Iris pigment epithelial cell (primary cell): ENCODE results near the gene ITPR2.
"Not testable (repeated sequence)": the region's sequence is repeated elsewhere in the genome, so short reads cannot be mapped to it uniquely, and the experiment has no call there.

Experiments
- DNase-seq: peaks from one replicate; pipeline ENCODE4 v3.0.0-alpha.2; 2011; ENCODE audit warnings: low read depth

Gene ITPR2

DNA sequence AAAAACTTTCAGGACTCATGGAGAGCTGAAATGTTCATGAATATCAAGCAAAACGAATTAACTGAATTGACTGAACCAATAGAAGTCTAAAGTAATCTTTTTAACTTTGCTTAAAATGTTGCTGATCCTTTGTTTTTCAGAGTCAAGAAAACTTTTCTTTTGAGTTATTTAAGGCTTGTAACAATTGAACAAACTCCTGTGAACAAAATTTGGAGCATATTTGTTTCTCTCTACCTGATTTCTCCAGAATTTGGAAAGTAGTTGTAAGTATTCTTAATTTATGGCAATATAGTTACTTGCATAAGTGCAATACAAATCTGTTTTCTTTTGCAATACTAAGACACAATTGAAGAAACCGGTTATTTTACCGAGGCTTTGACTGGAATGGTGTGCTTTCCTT, 77.6 kb downstream of the ITPR2 start:
- DNase-seq: not testable (repeated sequence)

GRCh38 chr12:26754148-26754547, 78.8 kb downstream of the ITPR2 start:
- no peak for DNase-seq

DNA sequence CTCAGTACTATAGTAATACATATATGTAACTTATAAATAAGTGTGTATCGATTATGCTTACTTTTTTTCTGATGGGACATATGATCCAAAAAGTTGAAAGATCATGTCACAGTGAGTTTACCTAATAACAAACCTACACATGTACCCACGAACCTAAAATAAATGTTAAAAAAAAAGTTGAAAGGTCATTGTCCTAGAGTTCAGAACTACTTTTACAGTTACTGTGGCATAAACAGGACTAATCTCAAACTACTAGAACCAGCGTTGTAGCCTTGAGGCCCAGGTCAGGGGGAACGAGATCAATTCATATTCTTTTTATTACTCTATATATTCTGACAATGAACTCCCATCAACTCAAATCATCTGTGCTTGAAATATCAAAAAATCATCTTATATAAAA, 81.8 kb downstream of the ITPR2 start:
- no peak for DNase-seq

DNA sequence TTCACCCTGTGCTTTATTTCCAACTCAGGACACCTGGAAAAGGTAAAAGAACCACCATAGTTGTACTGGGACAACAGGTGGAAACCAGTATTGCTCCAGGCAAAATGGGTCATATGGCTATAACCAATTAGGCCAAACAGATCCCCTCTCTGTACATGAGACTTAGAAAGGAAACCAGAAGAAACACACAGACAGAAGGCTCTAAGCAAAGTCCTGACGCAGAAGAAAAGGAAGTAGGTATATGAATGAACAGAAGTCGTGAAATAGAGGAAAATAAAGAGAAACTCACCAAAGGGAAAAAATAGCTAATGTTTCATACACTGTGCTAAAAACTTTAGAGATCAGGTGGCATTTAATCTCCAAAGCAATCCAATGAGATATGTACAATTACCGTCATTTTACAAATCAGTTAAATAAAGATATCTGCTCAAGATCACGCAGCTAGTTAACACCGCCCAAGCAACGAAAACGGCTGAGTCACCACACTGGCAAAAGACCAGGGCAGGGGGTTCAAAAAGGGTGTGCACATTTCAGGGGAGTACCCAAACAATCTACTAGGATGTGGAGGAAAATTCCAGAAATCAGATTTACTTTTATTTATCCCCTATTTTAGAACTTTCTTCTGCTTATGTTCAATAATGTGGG, 82.3 kb downstream of the ITPR2 start:
- no peak for DNase-seq

GRCh38 chr12:26749781-26750180, 83.2 kb downstream of the ITPR2 start:
- no peak for DNase-seq

DNA sequence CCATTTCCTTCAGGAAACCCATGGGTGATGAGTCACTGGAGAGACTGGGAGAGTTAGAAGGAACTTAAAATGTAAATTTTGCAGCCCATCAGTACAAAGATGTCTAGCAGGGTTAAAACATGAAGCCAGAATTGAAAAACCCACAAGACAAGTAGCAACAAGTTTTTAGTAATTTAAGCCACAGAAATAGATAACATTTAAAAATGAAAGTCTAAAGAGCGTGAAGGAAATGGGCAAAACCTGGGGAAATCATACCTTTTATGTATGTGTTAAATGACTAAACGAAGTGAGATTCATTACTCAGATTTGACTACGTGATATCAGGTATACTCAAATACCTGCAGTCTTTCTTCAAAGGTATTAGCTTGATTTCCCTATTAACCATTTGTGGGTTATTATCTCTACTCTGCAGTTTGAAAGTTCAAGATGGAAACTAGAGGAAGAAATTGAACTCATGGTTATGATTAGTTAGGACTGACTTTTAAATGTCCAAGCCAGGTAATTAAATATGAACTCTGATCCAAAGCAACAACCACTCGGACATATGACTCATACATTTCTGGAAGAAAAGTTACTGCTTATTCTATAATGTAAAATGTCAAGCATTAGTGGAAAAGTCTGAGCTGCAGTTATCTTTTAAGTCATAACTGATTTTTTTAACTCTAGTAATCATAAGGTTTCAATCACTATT, 84.1 kb downstream of the ITPR2 start:
- DNase-seq: peak; percentile 70

DNA sequence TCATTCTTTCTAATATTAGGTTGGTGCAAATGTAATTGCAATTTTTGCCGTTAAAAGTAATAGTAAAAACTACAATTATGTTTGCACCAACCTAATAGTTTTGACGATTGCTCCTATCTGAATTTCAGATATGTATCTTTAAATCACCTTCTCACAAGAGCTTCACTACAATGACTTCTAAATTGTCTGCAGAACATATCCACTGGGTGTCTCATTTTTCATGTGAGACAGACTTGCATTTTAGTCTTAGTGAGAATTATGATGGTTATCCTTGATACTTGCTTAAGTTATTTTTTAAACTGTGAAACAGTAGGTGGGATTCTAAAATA, 84.6 kb downstream of the ITPR2 start:
- DNase-seq: no peak

DNA sequence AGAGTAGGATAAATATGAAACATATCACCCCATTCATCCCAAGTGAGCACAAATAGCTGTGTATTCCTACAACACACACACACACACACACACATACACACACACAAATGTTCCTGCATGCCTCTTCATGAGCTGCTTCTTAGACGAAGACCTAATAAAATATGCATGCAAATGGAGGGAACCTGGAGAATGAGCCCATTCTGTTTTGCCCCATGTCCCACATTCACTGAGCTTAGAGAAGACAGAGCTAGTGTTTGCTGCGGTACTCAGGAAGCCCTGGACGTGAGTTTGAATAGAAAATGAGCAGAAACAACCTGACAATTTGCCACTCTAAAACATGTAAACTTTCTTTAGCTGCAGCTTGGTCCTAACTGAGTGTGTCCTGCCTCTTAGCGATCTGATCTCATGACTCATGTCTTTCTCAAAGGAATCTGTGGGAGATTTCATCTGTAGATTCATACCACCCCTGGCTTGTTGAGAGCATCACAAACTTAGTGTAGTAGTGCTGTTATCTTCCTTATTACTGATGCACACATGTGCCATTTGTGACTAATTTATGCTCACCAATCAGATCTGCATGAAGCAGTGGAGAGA, 86.8 kb downstream of the ITPR2 start:
- DNase-seq: peak; percentile 88

- DNase-seq: peak; percentile 71
Measured at GRCh38 chr12:26744697-26745440, 88.1 kb downstream of the ITPR2 start.

DNA sequence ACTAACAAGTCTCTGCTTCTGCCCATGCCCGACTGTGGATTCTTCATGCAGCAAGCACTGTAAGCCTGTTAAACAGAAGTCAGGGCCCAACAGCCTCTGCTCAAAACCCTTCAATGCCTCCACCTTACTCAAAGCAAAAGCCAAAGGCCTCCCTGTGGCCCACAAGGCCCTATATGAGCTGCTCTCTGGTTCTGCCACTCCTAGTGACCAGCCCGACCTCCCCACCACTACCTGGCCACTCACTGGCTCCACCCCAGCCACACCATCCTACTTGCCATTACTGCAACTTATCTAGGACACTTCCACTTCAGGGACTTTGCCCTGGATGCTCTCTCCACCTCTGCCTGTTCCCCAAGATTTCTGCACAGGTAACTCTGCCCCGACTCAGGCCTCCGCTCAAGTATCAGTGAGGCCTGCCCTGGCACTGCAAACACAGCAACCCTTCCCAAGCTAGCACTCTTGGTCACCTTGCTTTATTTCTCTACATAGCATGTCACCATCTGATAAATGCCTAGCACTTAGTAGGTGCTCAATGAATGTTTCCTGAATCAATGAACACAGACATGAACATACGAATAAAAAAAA, 88.9 kb downstream of the ITPR2 start:
- no peak for DNase-seq

DNA sequence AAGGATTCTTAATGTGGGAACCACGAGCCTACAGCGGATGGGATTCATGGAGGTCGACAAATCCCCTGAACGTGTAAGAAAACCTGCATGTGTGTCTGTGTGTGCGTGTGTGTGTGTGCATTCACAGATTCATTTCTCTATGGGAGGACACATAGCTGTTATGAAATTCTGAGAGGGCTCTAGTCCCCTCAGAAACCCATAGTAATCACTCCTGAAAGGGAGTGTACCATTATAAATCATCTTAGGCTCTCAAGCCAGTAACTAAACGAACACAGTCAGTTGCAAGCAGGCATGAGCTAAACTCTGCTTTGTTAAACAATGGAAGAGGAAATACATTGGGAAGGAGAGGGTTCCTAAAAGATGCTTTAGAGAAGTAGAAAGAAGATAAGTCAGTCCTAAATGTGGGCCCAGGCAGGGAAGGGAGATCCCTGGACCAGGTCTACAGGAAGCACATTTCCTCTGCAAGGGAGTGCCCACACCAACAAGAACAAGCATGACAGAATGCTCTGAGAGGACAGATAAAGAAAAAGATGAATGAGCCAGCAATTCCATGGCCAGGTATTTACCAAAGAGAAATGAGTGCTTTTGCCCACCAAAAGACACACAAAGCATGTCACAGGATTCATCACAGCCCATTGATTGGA, 91.3 kb downstream of the ITPR2 start:
- DNase-seq: no peak

GRCh38 chr12:26740991-26741390, 92.0 kb downstream of the ITPR2 start:
- no peak for DNase-seq

GRCh38 chr12:26740348-26740747, 92.6 kb downstream of the ITPR2 start:
- DNase-seq: no peak

DNA sequence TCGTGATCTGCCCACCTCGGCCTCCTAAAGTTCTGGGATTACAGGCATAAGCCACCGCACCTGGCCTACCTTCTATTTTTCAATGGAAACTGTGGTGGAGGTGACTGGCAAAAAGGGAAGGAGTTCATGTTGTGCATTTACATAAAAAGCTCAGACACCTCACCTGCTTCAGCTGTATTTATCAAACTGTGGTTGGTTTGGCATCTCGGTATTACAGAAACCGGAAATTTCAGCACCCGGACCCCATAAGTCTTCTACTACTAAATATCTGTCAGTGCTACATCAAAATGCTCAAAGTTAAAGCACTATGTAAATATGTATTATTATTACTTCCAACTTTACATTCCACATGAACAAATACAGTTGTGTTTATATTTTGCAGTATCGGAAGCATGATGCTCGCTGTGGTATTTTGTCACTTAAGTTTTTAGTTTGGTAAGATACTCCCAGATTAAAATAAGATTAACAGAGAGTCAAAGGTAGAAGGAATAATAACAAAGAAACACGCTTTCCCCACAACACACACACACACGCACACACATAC, 95.4 kb downstream of the ITPR2 start:
- no peak for DNase-seq

- peak; percentile 58 for DNase-seq
Measured at GRCh38 chr12:26736563-26737486, 96.2 kb downstream of the ITPR2 start.

DNA sequence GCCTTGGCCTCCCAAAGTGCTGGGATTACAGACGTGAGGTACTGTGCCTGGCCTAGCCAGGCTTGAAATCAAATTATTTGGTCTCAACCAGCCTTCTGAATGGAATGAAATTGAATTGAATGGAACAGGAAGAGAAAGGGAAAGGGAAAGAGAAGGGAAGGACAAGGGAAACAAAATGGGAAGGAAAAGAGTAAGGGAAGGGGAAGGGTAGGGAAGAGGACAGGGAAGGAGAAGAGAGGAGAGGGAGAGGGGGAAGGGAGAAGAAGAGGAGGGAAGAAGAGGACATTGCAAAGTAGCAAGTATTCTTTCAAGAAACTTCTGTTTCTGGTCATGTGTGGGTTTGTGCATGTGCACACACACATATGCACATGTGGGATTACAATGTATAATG, 97.8 kb downstream of the ITPR2 start:
- DNase-seq: no peak

GRCh38 chr12:26734510-26735248, 98.3 kb downstream of the ITPR2 start:
- DNase-seq: no peak

DNA sequence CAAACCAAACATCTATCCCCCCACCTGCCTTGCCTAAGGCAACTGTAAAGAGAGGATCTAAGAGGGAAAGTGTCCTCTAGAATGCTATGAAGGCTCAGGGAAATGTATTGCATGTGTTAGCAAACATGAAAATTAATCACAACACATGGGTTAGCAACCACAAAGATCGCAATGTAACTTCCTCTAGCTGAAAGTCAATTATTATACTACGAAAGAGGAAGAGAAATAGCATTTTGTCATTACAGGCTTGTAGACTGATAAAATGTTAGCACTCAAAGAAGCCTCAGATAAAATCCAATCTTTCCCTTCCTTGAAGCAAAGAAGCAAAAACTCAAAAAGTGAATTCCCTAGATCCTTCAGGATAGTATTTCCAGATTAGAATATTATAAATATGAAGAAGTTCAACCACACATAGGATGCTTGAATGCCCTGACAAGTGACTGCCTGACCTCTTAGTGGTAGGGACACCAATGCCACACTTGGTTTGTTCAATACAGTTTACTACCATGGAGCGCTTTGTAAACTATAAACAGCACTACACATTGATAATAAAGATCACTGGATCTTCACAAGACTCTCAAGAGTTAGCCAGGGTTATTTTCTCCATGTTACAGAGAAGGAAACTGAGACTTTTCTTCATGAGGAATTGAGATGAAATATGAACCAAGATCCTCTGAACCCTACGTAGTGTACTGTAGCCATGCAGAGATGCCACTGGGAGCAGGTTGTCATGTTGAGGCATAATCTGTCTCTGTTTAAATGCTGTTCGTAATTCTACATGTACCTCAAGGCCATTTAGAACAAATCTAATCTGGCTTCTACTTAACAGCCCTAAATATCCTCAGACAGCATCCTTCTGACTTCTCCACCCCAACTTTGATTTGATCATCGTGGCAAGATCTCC, 100.7 kb downstream of the ITPR2 start:
- DNase-seq: no peak
